Naive thymus-derived CD4-positive, alpha-beta T cell (primary cell): ENCODE data around the gene EFHD2. TPM values are rescaled to one million over a fixed set of nuclear protein-coding genes. Genes with fewer than 3 reads are reported as not detected.
"Not testable (repeated sequence)": the region's sequence is repeated elsewhere in the genome, so short reads cannot be mapped to it uniquely, and the experiment has no call there.

Source experiments
- ATAC-seq: fragments of 150-1000 bp; cut with Tn5 transposase; 2 replicates; pipeline ENCODE4 v1.10.0; 2021; ENCODE audit warnings: mild to moderate bottlenecking, moderate library complexity
- CTCF ChIA-PET: fragments of 350-600 bp; sonication (Branson Sonifier 250); formaldehyde crosslinking; loops from one replicate; lab custom pipeline; 2021; ENCODE audit warnings: antibody characterized with exemption; lab: Charles Lee
- POLR2A ChIA-PET: fragments of 350-600 bp; sonication (Branson Sonifier 250); formaldehyde crosslinking; loops from one replicate; lab custom pipeline; 2021; ENCODE audit warnings: antibody characterized with exemption, inconsistent platforms; lab: Charles Lee
- DNase-seq, 9 donors: peaks; one replicate each; pipeline versions ENCODE4 v3.0.0 to v3.0.0-alpha.2; 2020 to 2022; ENCODE audit warnings: mixed read lengths in 1 of 9
- H3K27ac ChIP-seq: one replicate; pipeline ENCODE4 v1.7.0; 2013; ENCODE audit warnings: mild to moderate bottlenecking, low read depth, low read length, moderate library complexity
- H3K27me3 ChIP-seq, 2 donors: one replicate each; pipeline ENCODE4 v1.7.0; 2013; ENCODE audit warnings: low read length in 2 of 2, mild to moderate bottlenecking in 2 of 2, moderate library complexity in 2 of 2; ENCODE audit not compliant: control insufficient read depth in 2 of 2, insufficient read depth in 2 of 2
- H3K36me3 ChIP-seq, 3 experiments: 1 replicate in 2 of 3; 2 replicates in 1 of 3; pipeline ENCODE4 v1.7.0; 2013; ENCODE audit warnings: low read length in 3 of 3, mild to moderate bottlenecking in 3 of 3, moderate library complexity in 1 of 3; ENCODE audit not compliant: insufficient read depth in 3 of 3, control insufficient read depth in 2 of 3
- H3K4me1 ChIP-seq, 2 donors: one replicate each; pipeline ENCODE4 v1.7.0; 2013; ENCODE audit warnings: low read length in 2 of 2, mild to moderate bottlenecking in 2 of 2, moderate library complexity in 1 of 2; ENCODE audit not compliant: control insufficient read depth in 2 of 2, insufficient read depth in 2 of 2
- H3K4me3 ChIP-seq: 2 replicates; pipeline ENCODE4 v1.7.0; 2013; ENCODE audit warnings: mild to moderate bottlenecking, low read length
- H3K9me3 ChIP-seq, 3 experiments: 1 replicate in 2 of 3; 2 replicates in 1 of 3; pipeline ENCODE4 v1.7.0; 2013; ENCODE audit warnings: low read length in 3 of 3; ENCODE audit not compliant: control insufficient read depth in 2 of 3
- H3K27ac Mint-ChIP-seq, 9 donors: one replicate each; pipeline ENCODE4 v1.8.0; 2020 to 2022; ENCODE audit warnings: mixed read lengths in 9 of 9, mild to moderate bottlenecking in 8 of 9, moderate library complexity in 5 of 9, inconsistent platforms in 2 of 9
- H3K27me3 Mint-ChIP-seq, 5 donors: one replicate each; pipeline ENCODE4 v1.8.0; 2021 to 2022; ENCODE audit warnings: mixed read lengths in 5 of 5, mild to moderate bottlenecking in 1 of 5
- H3K36me3 Mint-ChIP-seq, 5 donors: one replicate each; pipeline ENCODE4 v1.8.0; 2020 to 2022; ENCODE audit warnings: mixed read lengths in 5 of 5, mild to moderate bottlenecking in 3 of 5, inconsistent platforms in 1 of 5
- H3K4me1 Mint-ChIP-seq, 7 donors: one replicate each; pipeline ENCODE4 v1.8.0; 2020 to 2022; ENCODE audit warnings: mixed read lengths in 7 of 7, mild to moderate bottlenecking in 3 of 7, inconsistent platforms in 1 of 7
- H3K4me3 Mint-ChIP-seq, 10 donors: one replicate each; pipeline ENCODE4 v1.8.0; 2020 to 2022; ENCODE audit warnings: mild to moderate bottlenecking in 10 of 10, mixed read lengths in 10 of 10, moderate library complexity in 6 of 10, inconsistent platforms in 2 of 10
- H3K9me3 Mint-ChIP-seq, 11 donors: one replicate each; pipeline ENCODE4 v1.8.0; 2020 to 2022; ENCODE audit warnings: mixed read lengths in 11 of 11, mild to moderate bottlenecking in 4 of 11, inconsistent platforms in 1 of 11, moderate library complexity in 1 of 11
- intact Hi-C, 2 donors: fragments of 100-400 bp; cut with micrococcal nuclease; formaldehyde crosslinking; loops; one replicate each; pipeline ENCODE4 v1.15.1; 2023
- polyA plus RNA-seq, 2 donors: library from polyadenylated mRNA; unstranded; fragments of 300-500 nt; fragmentation: Illumina TruSeq; gene quantifications; one replicate each; pipeline ENCODE4 v1.2.3, GENCODE V29; 2021
- total RNA-seq, 6 experiments: library from RNA in 5 of 6; stranded (reverse) in 5 of 6; gene quantifications; 1 replicate in 5 of 6; 2 replicates in 1 of 6; pipeline ENCODE4 v1.2.3 and lab custom pipeline; 2021 to 2026

Gene EFHD2
- total and polyA plus RNA-seq, 7 experiments from 2014 or later = 21.0 to 258 (median 32.0) TPM

DNA sequence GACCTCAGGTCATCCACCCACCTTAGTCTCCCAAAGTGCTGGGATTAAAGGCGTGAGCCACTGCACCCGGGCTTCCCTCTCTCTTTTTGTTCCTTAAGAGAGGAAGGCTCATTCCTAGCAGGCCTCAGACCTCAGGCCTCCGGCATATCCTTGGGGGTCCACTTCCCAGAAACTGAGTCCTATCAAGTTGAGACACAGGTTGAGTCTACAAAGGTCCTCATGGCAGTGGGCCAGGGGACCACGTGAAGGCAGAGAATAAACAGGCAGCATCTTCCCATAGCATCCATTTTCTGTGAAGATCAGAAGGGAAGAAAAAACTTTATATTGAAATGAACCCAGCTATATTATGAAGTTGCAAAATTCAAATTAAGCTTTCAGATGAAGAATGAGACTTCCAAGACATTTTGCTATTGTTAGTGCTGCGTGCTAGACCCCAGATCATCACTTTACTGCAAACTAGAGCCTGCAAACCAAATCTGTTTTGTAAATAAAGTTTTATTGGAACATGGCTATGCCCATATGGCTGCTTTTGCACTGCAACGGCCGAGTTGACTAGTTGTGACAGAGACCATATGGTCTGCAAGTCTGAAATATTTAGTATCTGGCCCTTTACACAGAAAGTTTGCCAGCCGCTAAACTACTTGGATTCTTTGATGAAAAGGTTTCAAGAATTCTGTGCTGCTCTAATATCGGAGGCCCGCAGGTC lies 43.3 kb downstream of the EFHD2 start:
- no peak for DNase-seq
- Mint-ChIP-seq H3K9me3 (peaks cover 0 to 4% (median 0%) of the 10 kb centered on the region in 11 donors), H3K27ac (no peak overlapping the region), H3K27me3 (peaks cover 0 to 4% (median 0%) of the 10 kb centered on the region in 5 donors), H3K4me3 (no peak overlapping the region), H3K4me1 (no peaks in the 10 kb centered on the region), H3K36me3 (no peaks in the 10 kb centered on the region)
- ChIA-PET POLR2A (no interaction called here), CTCF (no interaction called here)
- Histone ChIP-seq H3K9me3 (no peaks in the 10 kb centered on the region), H3K36me3 (no peaks in the 10 kb centered on the region), H3K4me1 (no peaks in the 10 kb centered on the region), H3K27me3 (no peaks in the 10 kb centered on the region), H3K4me3 (no peak overlapping the region), H3K27ac (no peak overlapping the region)
- ATAC-seq = no peak
- intact Hi-C loops = no loop called here

DNA sequence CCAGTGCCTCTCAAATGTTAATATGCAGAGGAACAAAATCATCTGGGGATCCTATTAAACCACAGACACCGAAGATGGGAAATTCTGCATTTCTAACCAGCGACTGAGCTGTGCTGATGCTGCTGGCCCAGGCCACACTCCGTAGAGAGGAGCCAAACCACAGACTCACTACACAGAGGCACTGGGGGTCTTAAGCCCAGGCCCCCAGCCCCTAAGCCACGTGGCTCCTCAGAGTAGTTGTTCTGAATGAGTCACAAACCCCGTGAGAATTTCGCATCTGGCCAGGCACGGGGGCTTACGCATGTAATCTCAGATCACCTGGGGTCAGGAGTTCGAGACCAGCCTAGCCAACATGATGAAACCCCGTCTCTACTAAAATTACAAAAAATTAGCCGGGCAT lies 44.0 kb downstream of the EFHD2 start:
- H3K4me1 ChIP-seq = no peaks in the 10 kb centered on the region
- POLR2A ChIA-PET = no interaction called here
- no peaks in the 10 kb centered on the region for H3K4me1 Mint-ChIP-seq
- no peak overlapping the region for H3K4me3 ChIP-seq
- H3K9me3 Mint-ChIP-seq = peaks cover 0 to 4% (median 0%) of the 10 kb centered on the region in 11 donors
- CTCF ChIA-PET = no interaction called here
- H3K36me3 Mint-ChIP-seq = no peaks in the 10 kb centered on the region
- no peaks in the 10 kb centered on the region for H3K36me3 ChIP-seq
- ATAC-seq = no peak
- no peak overlapping the region for H3K27ac ChIP-seq
- no peak overlapping the region for H3K4me3 Mint-ChIP-seq
- no peaks in the 10 kb centered on the region for H3K9me3 ChIP-seq
- no peaks in the 10 kb centered on the region for H3K27me3 ChIP-seq
- no peak for DNase-seq
- no peak overlapping the region for H3K27ac Mint-ChIP-seq
- peaks cover 0 to 4% (median 0%) of the 10 kb centered on the region in 5 donors for H3K27me3 Mint-ChIP-seq
- intact Hi-C loops = no loop called here

DNA sequence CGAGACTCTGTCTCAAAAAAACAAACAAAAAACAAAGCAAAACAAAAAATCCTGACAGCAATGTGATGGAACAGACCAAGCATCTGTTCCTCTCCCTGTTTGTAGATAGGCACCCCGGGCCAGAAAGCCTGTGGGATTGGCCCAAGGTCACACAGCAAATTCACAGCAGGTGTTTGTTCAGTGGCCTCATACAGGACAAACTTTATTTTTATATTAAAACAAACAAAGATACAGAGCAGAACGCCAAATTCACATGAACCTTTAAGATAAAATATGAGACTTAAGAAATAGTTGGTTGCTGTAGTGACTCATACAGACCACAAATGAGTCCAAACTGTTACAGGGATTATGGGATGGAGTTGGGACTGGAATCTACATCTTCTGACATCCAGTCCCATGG lies 44.6 kb downstream of the EFHD2 start:
- H3K9me3 ChIP-seq = no peaks in the 10 kb centered on the region
- H3K4me1 ChIP-seq = no peaks in the 10 kb centered on the region
- no peaks in the 10 kb centered on the region for H3K36me3 ChIP-seq
- Mint-ChIP-seq H3K27ac (no peak overlapping the region), H3K27me3 (peaks cover 0 to 4% (median 0%) of the 10 kb centered on the region in 5 donors), H3K4me3 (no peak overlapping the region), H3K4me1 (no peaks in the 10 kb centered on the region), H3K9me3 (peaks cover 0 to 4% (median 0%) of the 10 kb centered on the region in 11 donors), H3K36me3 (no peaks in the 10 kb centered on the region)
- DNase-seq (no peak), ATAC-seq (no peak)
- intact Hi-C loops = no loop called here
- no peak overlapping the region for H3K4me3 ChIP-seq
- no peaks in the 10 kb centered on the region for H3K27me3 ChIP-seq
- POLR2A ChIA-PET = no interaction called here
- CTCF ChIA-PET = no interaction called here
- no peak overlapping the region for H3K27ac ChIP-seq

DNA sequence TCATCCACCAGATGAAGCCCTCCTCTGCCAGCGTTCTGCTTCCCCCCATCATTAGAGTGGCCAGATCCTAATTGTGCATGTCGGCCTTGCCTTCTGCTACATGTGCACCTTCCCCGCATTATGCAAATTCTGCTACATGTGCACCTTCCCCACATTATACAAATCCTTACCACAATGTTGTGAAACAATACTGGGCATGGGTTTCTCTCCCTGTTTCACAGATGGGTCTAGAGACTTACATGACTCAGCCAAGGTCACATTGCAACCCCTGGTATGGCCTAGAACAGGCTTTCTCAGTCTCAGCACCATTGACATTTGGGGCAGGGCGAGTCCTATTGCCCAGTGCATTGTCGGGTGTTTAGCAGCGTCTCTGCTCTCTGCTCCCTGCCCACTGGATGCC lies 45.8 kb downstream of the EFHD2 start:
- ChIA-PET POLR2A (no interaction called here), CTCF (no interaction called here)
- Mint-ChIP-seq H3K9me3 (peaks cover 0 to 4% (median 0%) of the 10 kb centered on the region in 11 donors), H3K4me3 (no peak overlapping the region), H3K27ac (no peak overlapping the region), H3K27me3 (peaks cover 0 to 4% (median 2%) of the 10 kb centered on the region in 5 donors), H3K36me3 (no peaks in the 10 kb centered on the region), H3K4me1 (no peaks in the 10 kb centered on the region)
- ATAC-seq = no peak
- Histone ChIP-seq H3K27ac (no peak overlapping the region), H3K4me1 (no peaks in the 10 kb centered on the region), H3K36me3 (no peaks in the 10 kb centered on the region), H3K9me3 (no peaks in the 10 kb centered on the region), H3K27me3 (no peaks in the 10 kb centered on the region), H3K4me3 (no peak overlapping the region)
- DNase-seq = no peak
- intact Hi-C loops = no loop called here

DNA sequence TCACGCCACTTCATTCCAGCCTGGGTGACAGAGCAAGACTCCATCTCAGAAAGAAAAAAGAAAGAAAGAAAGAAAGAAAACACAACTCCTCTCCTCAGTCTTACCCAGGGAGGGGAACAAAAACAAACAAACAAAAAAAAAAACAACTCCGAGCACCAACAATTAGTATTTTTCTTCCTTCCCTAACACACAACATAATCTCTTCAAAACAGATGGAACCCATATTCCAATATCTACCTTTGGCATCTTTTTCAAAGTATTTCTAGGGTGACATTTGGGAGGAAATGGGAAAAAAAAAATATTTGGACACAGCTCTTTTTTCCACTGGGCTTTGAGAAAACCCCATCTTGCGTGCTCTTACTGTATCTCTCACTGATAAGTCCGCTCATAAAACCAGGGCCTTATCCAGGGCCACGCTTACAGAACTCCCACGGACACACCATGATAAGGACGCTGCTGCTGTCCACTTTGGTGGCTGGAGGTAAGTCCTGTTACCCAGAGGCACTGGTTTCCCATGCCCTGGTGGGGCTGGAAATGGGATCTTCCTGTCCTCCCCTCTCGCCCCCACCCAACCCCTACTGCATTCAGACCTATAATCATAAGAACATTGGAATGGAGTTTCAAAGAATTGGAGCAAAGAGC lies 46.7 kb downstream of the EFHD2 start, which contains the start of gene CELA2A:
TSS of gene CELA2A (plus strand) at position 420 of the 642 bp plus-strand sequence. CDS start at position 442, 22 bp downstream.
- Mint-ChIP-seq H3K4me3 (no peak within 1 kb of the TSS), H3K36me3 (no peaks in the 10 kb centered on the region), H3K27me3 (peaks cover 0 to 3% (median 0%) of the 10 kb centered on the region in 5 donors), H3K4me1 (no peaks in the 10 kb centered on the region), H3K9me3 (no peaks in the 10 kb centered on the region), H3K27ac (no peak within 1 kb of the TSS)
- CTCF ChIA-PET = no interaction called here
- Histone ChIP-seq H3K4me3 (no peak within 1 kb of the TSS), H3K4me1 (no peaks in the 10 kb centered on the region), H3K27ac (no peak within 1 kb of the TSS), H3K9me3 (no peaks in the 10 kb centered on the region), H3K27me3 (no peaks in the 10 kb centered on the region), H3K36me3 (no peaks in the 10 kb centered on the region)
- intact Hi-C loops = no loop called here
- ATAC-seq (no peak), DNase-seq (no peak)
- POLR2A ChIA-PET = interaction anchor here (0.6 kb wide), 1 partner anchor 221 kb away, joined by 4 read pairs; no protein-coding TSS in a partner anchor

DNA sequence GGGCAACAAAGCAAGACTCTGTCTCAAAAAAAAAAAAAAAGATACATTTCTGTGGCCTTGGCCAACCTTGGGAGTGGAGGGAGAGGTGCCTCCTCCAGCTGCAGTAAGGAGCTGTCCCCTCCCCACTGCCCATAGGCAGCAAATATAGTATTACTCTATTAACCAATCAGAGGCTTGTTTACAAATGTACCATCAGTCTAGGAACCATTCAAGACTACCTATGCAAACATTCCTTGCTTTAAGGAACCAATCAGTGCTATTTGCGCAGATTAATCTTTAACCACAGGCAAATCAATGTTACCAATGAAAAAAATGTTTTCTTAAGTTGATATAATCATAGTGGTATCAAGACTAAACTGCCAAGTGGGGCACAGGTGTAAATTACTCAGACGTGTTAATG lies 47.9 kb downstream of the EFHD2 start:
- no peak overlapping the region for H3K27ac Mint-ChIP-seq
- no peaks in the 10 kb centered on the region for H3K36me3 ChIP-seq
- ChIA-PET CTCF (no interaction called here), POLR2A (no interaction called here)
- H3K4me3 ChIP-seq = no peak overlapping the region
- ATAC-seq (no peak), DNase-seq (no peak)
- no peaks in the 10 kb centered on the region for H3K9me3 ChIP-seq
- peaks cover 0 to 3% (median 0%) of the 10 kb centered on the region in 5 donors for H3K27me3 Mint-ChIP-seq
- no peaks in the 10 kb centered on the region for H3K4me1 Mint-ChIP-seq
- no peak overlapping the region for H3K4me3 Mint-ChIP-seq
- no peak overlapping the region for H3K27ac ChIP-seq
- no peaks in the 10 kb centered on the region for H3K9me3 Mint-ChIP-seq
- H3K36me3 Mint-ChIP-seq = no peaks in the 10 kb centered on the region
- no peaks in the 10 kb centered on the region for H3K4me1 ChIP-seq
- intact Hi-C loops = no loop called here
- H3K27me3 ChIP-seq = no peaks in the 10 kb centered on the region

DNA sequence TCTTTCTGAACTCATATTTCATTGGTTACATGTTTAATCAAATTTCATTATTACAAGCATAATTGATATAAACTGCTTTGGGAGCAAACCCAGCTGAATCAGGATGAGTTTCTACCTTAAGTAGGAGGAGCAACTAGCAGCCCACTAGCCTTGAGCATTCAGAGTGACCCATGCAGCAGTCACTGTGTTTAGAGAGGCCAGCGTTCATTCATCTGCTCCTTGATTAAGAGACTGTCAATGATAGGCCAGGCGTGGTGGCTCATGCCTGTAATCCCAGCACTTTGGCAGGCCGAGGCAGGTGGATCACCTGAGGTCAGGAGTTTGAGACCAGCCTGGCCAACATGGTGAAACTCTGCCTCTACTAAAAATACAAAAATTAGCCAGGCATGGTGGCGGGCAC lies 48.7 kb downstream of the EFHD2 start:
- intact Hi-C loops, H3K27me3 Mint-ChIP-seq, H3K4me3 ChIP-seq, H3K9me3 ChIP-seq, H3K27ac ChIP-seq, ATAC-seq, H3K9me3 Mint-ChIP-seq, CTCF ChIA-PET, DNase-seq, H3K27ac Mint-ChIP-seq, POLR2A ChIA-PET, H3K36me3 ChIP-seq, H3K4me1 ChIP-seq, H3K36me3 Mint-ChIP-seq, H3K4me1 Mint-ChIP-seq, H3K27me3 ChIP-seq, H3K4me3 Mint-ChIP-seq: not testable (repeated sequence)
